HG03575 (cell line): ENCODE data around the gene TRIP10.

Experiments used
- ATAC-seq: cut with Tn5 transposase; IDR thresholded peaks from one replicate; pipeline ENCODE4 v1.9.1; 2021; ENCODE audit not compliant: unreplicated experiment, insufficient number of reproducible peaks, low FRiP score; ENCODE audit errors: extremely low read depth

The TRIP10 gene

DNA sequence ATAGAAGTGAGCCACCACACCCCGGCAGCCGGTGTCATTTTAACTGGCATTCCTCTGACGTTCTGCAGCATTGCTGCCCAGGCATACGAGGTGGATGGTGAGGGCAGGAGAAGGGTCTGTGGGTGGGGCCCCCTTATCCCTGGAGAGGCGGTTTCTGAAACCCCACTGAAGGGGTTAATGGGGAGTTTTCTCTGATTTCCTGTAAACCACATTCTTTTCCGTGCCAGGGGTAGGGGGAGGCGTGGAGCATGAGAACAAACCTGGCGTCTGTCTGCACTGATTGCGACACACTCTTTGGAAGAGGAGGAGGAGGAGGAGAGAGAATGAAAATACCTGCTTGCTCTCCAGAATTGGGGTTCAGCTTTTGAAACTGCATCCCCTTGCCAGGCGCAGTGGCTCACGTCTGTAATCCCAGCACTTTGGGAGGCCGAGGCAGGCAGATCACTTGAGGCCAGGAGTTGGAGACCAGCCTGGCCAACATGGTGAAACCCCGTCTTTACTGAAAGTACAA is 16.3 kb upstream of the TRIP10 start:
- ATAC-seq: no peak

DNA sequence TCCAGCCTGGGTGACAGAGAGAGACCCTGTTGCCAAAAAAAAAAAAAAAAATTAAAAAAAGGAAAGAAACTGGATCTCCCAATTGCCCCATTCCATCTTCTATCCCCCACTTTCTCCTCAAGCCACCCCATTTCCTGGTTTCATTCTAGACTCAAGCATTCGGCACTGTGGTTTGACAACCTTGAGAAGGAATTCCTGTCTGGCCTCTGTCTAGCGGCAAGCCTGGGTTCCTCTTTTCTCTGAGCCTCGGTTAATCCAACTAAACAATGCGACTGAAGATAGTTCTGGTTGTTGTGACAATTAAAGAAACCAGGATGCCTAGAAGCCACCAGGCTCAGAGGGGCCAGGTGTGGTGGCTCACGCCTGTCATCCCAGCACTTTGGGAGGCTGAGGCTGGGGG is 15.7 kb upstream of the TRIP10 start:
- ATAC-seq: no peak

DNA sequence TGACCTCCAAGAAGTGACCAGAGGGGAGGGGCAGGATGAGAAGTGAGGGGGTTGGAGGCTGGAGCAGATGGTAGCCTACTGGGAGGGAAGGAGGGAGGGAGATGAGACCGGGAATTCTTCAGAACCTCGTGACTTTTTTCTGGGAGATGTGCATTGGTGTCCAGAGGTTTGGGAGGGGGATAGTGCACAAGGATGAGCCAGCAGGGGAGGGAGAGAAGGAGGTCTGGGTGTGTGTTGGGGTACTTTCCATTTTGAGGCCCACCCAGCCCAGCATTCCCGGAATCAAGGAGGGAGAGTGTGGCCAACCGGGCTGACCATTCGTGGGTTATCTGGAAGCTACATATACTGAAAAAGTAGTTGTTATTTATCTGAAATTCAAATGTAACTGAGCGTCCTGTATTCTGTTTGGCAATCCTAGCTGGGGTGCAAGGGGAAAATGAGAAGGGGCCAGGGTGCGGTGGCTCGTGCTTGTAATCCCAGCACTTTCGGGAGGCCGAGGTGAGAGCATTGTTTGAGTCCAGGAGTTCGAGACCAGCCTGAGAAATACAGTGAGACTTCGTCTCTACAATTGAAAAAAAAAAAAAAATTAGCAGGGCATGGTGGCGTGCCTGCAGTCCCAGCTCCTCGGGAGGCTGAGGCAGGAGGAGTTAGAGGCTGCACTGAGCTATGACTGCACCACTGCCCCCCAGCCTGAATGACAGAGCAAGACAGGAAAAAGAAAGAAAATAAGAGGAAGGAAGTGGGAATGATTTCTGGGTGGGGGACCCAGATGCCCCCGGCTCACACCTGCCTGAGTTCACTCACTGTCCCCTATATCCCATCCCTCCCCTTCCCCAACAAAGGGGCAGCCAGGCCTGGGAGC is 14.6 kb upstream of the TRIP10 start:
- ATAC-seq: no peak

DNA sequence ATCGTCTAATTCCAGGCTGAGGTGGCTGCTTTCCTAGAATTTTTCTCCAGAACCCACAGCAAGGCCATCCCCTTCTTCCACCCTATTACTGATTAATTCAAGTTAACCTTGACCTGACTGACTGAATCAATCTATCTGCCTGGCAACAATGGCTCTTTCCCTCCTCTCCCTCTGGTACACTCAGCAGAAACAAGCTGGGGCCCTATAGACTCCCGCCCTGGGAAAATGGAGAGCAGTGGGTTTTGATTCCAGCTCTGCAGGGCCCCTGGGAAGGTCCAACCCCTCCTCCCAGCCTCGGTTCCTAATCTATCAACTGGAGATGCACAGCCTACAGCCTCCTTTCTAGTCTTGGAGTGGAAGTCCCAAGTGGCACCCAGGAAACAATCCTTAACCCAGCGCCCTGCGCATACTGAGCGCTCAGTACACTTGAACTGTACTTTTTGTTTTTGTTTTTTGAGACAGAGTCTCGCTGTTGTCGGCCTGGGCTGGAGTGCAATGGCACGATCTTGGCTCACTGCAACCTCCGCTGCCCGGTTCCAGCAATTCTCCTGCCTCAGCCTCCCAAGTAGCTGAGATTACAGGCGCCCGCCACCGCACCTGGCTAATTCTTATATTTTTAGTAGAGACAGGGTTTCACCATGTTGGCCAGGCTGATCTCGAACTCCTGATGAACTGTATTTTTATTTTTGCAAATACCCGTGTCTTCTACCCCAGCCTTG is 13.8 kb upstream of the TRIP10 start:
- no peak for ATAC-seq

DNA sequence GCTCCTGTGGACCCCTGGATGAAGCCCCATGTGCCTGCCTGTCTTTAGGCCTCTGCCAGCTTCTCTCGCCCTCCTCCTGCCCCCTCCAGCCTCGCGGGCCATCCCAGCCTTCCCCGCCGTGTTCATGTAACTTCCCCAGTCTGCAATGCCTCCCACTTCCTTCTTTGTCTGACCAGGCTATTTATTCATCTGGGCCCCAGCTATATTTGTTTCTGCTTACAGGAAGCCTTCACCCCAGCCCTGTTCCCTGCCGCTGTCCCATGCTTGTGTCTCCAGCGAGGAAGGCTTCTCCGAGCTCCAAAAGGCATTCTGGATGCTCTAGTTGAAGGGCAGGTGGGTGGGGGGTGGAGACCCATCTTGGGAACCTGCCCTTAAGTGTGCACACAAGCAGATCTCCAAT is 11.1 kb upstream of the TRIP10 start:
- ATAC-seq: no peak

DNA sequence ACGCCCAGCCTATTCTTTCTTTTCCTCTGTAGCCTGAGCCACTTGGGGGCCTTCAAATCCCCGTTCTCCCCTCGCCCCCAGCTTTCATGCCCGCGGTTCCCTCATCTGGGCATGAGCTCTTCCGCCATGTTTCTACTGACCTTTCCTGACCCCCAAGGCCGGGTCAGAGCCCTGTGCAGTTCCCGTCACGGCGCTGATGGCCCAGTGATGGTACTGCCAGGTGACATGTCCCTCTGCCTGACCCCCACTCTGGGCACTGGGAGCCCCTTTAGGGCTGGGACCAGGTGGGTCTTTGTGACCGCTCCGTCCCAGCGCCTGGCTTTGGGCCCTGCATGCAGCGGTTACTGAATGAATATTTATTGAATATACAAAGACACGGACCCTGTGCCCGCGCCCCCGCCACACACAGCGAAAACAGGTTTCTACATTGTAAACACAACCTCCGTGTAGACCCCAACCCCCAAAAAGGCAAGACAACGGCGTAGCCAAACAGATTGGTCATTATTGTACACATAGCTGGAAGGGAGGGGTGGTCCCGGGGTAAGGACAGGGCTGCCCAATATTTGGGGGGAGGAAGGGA is 9.8 kb upstream of the TRIP10 start:
- ATAC-seq: no peak

DNA sequence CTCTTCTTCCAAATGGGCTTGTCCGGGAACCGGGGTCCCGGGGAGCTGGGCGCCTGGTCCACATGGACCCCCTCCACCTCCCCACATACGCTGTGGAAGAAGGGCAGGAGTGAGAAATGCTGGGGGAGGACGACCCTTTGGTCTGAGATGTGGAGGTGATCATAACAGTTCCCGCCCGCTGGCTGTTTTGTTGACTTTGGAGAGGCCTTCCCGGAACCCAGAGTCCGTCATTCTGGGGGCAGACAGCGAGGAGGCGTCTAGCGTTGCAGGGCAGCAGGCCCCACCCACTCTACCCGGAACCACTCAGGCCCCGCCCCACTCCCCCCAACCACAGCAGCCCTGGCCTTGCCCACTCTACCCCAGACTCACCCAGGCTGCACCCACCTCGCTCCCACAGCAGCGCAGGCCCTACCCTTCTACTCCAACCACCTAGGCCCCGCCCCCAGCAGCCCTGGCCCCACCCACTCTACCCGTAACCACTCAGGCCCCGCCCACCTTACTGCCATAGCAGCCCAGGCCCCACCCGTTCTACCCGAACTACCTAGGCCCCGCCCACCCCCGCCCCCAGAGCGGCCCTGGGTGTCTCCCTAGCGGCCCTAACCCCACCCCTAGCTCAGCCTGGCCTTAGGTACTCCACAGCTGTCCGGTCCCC is 9.2 kb upstream of the TRIP10 start:
- ATAC-seq: no peak

DNA sequence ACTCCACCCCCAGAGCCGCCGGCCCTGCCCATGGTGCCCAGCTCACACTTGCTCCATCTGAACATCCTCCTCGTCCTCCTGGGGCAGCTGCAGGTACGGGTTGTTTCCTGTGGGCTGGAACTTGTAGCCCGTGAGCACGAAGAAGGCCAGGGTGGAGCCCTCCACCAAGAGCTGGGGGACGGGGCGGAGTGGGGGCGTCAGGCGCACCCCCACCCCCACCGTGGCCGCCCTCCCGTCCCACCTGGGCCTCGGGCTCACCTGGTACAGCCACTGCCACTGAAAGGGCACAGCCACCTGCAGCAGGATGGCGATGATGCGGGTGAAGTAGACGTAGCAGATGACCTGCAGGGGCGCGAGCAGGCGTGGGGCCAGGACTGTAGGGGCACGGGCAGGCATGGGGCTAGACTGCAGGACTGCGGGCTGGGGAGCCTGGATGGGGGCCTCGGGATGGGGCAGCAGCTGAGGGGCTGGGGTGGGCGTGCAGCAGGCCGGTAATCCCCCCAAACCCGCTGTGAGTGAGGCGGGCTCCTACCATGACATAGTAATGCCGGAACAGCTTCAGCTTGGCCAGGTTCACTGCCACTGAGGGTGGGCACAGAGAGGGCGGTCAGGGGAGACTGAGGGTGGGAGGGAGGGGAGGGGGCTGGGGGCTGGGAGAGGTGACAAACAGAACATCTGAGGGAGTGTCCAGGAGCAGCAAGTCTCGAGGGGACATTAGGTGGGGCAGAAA is 8.4 kb upstream of the TRIP10 start:
- ATAC-seq: no peak

DNA sequence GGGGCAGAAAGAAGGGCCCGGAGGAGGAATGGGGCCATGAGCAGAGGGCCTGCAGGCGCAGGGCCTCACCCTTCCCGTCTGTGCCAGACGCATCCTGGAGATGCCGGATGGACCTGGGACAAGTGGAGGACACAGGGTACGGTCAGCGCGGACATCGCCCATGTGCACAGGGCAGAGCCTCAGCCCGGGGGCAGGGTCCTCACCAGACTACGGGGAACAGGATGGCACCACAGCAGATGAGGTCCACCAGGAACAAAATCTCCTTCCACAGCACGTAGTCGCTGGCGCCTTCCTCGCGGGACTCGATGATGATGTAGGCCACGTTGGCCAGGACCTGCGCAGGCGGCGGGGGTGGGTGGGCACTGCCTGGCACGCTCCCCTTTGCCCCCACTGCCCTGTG is 7.7 kb upstream of the TRIP10 start:
- ATAC-seq: no peak

DNA sequence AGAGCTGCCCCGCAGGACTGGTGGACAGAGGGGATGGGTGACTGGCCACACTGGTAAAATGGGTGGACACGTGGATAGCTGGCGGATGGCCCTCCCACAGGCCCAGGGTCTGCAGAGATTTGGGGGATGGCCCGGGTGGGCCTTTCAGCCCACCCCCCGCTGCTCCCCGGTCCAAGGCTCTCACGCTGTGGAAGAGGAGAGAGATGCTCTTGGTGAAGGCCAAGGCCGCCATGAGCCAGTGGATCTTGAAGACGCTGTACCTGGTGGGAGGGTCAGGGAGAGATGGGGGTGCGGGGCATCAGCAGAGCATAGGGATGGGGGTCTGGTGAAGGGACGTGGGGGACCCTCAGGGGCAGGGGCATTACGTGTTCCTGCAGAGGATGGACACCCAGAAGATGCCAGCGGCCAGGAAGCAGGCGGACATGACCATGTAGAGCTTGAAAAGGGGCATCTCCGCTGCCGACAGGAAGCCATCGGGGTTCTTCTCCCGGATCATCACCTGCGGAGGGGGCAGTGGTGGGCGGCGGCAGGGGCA is 6.6 kb upstream of the TRIP10 start:
- ATAC-seq: no peak

DNA sequence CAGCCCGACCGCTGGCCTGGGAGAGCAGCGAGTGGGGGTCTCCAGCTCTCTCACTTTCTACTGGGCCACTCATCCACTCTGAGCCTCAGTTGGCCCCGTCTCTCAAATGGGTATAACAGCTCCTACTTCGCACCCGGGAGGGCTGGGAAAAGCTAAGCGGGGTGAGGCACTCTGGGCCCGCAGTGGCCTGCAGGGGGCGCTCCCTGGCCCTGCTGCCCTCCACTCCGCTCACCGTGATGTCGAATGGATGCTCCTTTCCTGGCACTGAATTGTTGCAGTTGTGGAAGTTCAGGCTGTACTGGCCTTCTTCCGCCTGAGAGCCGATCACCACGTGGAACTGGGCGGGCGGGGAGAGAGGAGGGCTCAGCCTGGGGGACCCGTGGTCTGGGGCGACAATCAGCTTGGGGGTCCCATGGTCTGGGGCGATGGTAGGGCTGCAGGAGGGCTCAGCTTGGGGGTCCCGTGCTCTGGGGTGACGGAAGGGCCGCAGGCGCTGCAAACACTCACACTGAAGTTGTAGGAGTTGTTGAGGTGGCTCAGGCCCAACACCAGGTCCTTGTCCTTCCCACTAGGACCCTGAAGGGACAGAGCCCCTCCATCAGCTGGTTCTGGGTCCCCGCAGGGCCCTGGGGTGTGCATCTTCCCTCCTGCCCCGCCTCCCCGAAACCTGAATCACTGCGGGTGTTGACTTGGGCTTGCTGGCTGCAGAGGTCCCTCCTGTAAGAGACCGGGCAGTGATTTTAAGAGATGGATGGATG is 6.0 kb upstream of the TRIP10 start:
- no peak for ATAC-seq

DNA sequence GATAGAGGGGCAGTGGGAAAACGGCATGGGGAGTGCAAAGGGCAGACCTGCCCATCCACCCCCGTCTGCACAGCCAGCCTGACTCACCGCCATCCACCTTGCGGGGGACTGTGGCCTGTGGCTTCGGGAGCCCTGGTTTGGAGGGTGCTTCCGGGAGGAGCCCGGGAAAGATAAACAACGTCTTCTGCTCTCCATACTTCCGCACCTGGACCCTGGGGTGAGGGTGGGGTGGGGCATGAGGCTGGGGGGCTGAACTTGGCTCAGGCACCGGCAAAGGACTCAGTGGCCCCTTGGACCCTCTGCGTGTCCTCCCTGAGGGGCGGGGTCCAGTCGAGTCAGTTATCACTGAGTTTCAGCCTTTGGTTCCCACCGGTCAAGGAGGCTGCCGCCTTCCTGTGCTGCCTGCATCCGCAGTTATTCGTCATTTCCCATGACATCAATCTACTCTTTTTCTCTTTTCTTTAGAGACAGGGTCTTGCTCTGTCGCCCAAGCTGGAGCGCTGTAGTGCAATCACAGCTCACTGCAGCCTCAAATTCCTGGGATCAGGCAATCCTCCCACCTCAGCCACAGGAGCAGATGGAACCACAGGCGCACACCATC is 5.3 kb upstream of the TRIP10 start:
- ATAC-seq: no peak

DNA sequence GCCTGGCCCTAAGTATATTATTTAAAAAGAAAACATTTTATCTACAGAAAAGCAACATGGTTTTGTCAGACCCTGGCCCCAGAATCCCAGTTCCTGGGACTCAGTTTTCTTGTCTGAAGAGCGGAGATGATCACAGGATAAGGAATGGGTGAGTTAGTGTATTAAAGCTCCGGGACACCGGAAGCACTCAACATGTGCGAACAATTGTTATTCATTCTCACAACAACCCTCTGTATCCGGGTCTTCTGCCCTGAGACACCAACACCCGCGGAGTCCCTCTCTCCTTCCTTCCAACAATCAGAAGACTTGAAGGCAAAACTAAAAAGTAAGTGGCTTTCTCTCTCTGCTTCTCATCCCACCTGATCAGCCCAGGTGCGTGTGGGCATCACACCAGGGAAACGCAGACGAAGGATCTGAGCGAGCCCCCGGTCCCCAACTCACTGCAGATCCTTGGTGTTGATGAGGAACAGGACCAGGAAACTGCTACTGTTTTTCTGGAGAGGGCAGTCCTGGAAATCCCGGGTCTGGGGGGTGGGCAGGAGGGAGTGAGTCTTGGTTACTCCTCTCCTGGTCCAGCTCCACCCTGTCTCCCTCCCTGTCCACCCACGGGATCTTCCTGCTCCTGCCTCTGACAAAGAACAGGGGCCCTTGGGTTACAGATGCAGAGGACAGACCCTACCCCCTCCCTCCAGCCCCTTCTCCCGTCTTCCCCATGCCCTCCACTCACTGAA is 4.1 kb upstream of the TRIP10 start:
- no peak for ATAC-seq

DNA sequence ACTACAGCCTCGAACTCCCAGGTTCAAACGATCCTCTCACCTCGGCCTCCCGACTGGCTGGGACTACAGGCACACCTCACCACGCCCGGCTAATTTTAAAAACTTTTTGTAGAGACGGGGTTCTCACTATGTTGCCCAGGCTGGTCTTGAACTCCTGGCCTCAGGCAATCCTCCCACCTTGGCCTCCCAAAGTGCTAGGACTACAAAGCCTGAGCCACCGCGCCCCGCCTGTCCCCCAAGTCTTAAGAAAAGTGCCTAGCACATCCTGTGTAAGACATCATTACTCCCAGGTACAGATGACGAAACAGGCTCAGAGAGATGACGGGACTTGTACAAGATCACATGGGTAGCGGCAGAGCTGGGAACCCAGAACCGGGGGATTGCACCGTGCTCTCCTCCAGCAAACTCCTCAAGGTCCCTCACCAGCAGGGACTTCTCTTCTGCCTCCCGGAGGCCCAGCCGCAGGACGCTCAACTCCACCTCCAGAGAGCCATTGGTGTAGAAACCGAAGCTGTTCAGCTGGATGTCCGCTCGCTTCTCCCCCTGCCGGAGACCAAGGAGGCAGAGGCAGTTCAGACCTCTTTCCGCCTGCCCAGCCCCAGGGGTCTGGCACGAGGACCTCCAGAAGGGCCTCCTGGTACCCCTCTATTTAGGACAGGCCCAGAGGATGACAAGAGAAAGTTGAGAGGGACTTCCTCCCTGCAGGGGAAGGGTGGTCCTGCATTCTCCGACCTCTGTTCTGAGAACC is 3.1 kb upstream of the TRIP10 start:
- ATAC-seq: no peak

DNA sequence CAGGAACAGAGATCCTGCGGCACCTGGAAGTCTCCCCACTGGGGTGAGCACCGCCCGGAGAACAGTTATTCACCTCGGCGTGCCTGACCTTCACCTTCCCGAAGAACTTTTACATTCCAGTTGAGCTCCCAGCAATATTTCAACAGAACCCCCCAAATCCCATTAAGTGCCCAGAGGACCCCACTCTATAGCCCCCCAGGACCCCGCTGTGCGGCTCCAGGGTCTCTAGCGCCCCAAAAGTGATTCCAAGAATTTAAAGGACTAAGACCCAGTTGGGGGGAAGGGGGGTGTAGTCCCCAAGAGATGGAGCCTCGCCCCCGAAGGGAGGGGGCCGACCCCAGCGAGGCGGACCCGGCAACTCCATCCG is 2.6 kb upstream of the TRIP10 start:
- ATAC-seq: no peak

DNA sequence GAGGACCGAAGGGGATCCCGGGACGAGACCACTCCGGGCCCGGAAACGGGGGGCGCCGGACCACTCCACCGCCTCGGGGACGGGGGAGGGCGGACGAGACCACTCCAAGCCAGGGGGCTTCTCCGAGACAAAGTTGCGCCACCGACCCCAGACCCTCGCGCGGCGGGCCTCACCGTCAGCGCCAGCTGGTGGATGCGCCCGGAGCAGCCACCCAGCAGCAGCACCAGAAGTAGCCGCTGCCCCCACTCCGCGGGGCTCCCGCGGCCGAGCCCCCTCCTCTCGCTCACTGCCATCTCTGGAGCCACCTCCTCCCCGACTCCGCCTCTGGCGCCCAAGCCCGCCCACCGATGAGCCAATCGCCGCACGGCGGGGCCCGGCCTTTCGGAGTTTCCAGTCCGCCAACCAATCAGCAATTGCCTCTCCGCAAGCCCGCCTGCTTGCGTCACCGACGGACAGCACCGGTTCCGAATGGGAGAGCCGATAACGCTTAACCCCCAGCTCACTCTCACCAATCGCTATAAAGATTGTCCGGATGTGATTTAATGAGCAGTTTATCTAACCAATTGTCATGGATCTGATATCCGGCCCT is 2.1 kb upstream of the TRIP10 start, which contains the start of gene GPR108:
Gene GPR108 (minus strand): TSS at position 297 of the 589 bp plus-strand sequence. CDS start 4 bp downstream, at position 293.
- peak; percentile 36 for ATAC-seq
